DND-41 (cell line): ENCODE results near the gene SRRT.

Experiments
- ATAC-seq: fragments of 200-7000 bp; cut with Tn5 transposase; 3 replicates; pipeline ENCODE4 v1.9.1; 2021; ENCODE audit warnings: low read depth; ENCODE audit not compliant: insufficient read depth
- DNase-seq: peaks from one replicate; pipeline ENCODE4 v3.0.0-alpha.2; 2020
- H2AFZ ChIP-seq: 2 replicates; pipeline ENCODE4 v1.6.0; 2012; ENCODE audit warnings: low read depth, low read length
- H3K27ac ChIP-seq: 2 replicates; pipeline ENCODE4 v1.5.1; 2012; ENCODE audit warnings: low read length, inconsistent platforms
- H3K27me3 ChIP-seq: fragments of 200-600 bp; sonication (generic); 2 replicates; pipeline ENCODE4 v1.6.0; 2012; ENCODE audit warnings: low read length, mild to moderate bottlenecking, inconsistent platforms; ENCODE audit not compliant: insufficient read depth, poor library complexity
- H3K36me3 ChIP-seq: 2 replicates; pipeline ENCODE4 v1.5.1; 2012; ENCODE audit warnings: low read length, inconsistent platforms; ENCODE audit not compliant: insufficient read depth
- H3K4me1 ChIP-seq: 2 replicates; pipeline ENCODE4 v1.5.1; 2012; ENCODE audit warnings: mild to moderate bottlenecking, low read length; ENCODE audit not compliant: insufficient read depth
- H3K4me2 ChIP-seq: 2 replicates; pipeline ENCODE4 v1.6.0; 2012; ENCODE audit warnings: mild to moderate bottlenecking, moderate library complexity, low read length, inconsistent platforms; ENCODE audit not compliant: insufficient read depth
- H3K4me3 ChIP-seq, 2 experiments: fragments of 200-600 bp in 1 of 2; shearing (Covaris generic) in 1 of 2; 2 replicates each; pipeline ENCODE4 v1.5.1; 2012 to 2016; ENCODE audit warnings: inconsistent platforms in 2 of 2, low read length in 2 of 2, mild to moderate bottlenecking in 2 of 2, low read depth in 1 of 2, moderate library complexity in 1 of 2
- H3K79me2 ChIP-seq: 2 replicates; pipeline ENCODE4 v1.6.0; 2012; ENCODE audit warnings: low read length, inconsistent platforms; ENCODE audit not compliant: insufficient read depth
- H3K9ac ChIP-seq: 2 replicates; pipeline ENCODE4 v1.6.0; 2012; ENCODE audit warnings: low read depth, mild to moderate bottlenecking, inconsistent platforms, low read length, moderate library complexity
- H3K9me3 ChIP-seq: 2 replicates; pipeline ENCODE4 v1.5.1; 2012; ENCODE audit warnings: low read length, moderate library complexity, mild to moderate bottlenecking, inconsistent platforms; ENCODE audit not compliant: insufficient read depth, severe bottlenecking
- H4K20me1 ChIP-seq: 2 replicates; pipeline ENCODE4 v1.6.0; 2012; ENCODE audit warnings: low read length; ENCODE audit not compliant: insufficient read depth
- CTCF ChIP-seq: IDR thresholded peaks from 2 replicates; pipeline ENCODE4 v1.5.1; 2012; ENCODE audit warnings: borderline replicate concordance, low read length, moderate library complexity, mild to moderate bottlenecking; ENCODE audit not compliant: poor library complexity, severe bottlenecking; ENCODE audit errors: extremely low read depth
- EZH2 ChIP-seq: IDR thresholded peaks from 3 replicates; pipeline ENCODE4 v1.6.1; 2012; ENCODE audit warnings: borderline replicate concordance, low read depth, mild to moderate bottlenecking, moderate library complexity, low read length, inconsistent platforms; ENCODE audit not compliant: severe bottlenecking

Gene SRRT

GRCh38 chr7:100887516-100888290 lies 12.8 kb downstream of the SRRT start:
- no peak overlapping the region for H2AFZ ChIP-seq
- H3K36me3 ChIP-seq: peaks cover 67% of the 10 kb centered on the region
- H3K9me3 ChIP-seq: no peaks in the 10 kb centered on the region
- peak overlapping the region in 1 of 2 experiments; percentile 87; a peak in 1 of 4 replicates for H3K4me3 ChIP-seq
- DNase-seq: peak; percentile 34
- H4K20me1 ChIP-seq: peaks cover 53% of the 10 kb centered on the region
- 0 out of 2 replicates have a peak overlapping the region, but pooled peaks have one; percentile 78 for H3K9ac ChIP-seq
- TF ChIP-seq EZH2: no peak
- no peak for TF ChIP-seq CTCF
- H3K27ac ChIP-seq: no peak overlapping the region
- peaks cover 15% of the 10 kb centered on the region for H3K27me3 ChIP-seq
- H3K4me2 ChIP-seq: peak overlapping the region; percentile 100
- no peak for ATAC-seq
- peaks cover 50% of the 10 kb centered on the region for H3K4me1 ChIP-seq
- H3K79me2 ChIP-seq: peaks cover 27% of the 10 kb centered on the region

GRCh38 chr7:100888291-100888987 lies 13.5 kb downstream of the SRRT start:
- no peak for DNase-seq

GRCh38 chr7:100888988-100889750 lies 14.3 kb downstream of the SRRT start, which contains the start of gene UFSP1:
UFSP1 (minus strand) TSS chr7:100889715; CDS start chr7:100889271, 444 bp downstream.
- H4K20me1 ChIP-seq: peaks cover 39% of the 10 kb centered on the region
- TF ChIP-seq EZH2 (no peak), CTCF (peak; percentile 4)
- peak within 1 kb of the TSS; percentile 44 to 87 for H3K4me3 ChIP-seq
- peak within 1 kb of the TSS; percentile 82 for H3K27ac ChIP-seq
- peak within 1 kb of the TSS; percentile 90 for H2AFZ ChIP-seq
- peaks cover 52% of the 10 kb centered on the region for H3K36me3 ChIP-seq
- DNase-seq (peak; percentile 32), ATAC-seq (peak; percentile 12)
- H3K79me2 ChIP-seq: peaks cover 18% of the 10 kb centered on the region
- H3K4me2 ChIP-seq: peak within 1 kb of the TSS; percentile 100
- peak within 1 kb of the TSS; percentile 78 for H3K9ac ChIP-seq
- H3K9me3 ChIP-seq: no peaks in the 10 kb centered on the region
- peaks cover 15% of the 10 kb centered on the region for H3K27me3 ChIP-seq
- peaks cover 50% of the 10 kb centered on the region for H3K4me1 ChIP-seq

More at GRCh38 chr7:100888291-100888987, 13.5 kb downstream of the SRRT start:
- TF ChIP-seq CTCF (no peak), EZH2 (no peak)
- peaks cover 46% of the 10 kb centered on the region for H4K20me1 ChIP-seq
- H2AFZ ChIP-seq: no peak overlapping the region
- peaks cover 50% of the 10 kb centered on the region for H3K4me1 ChIP-seq
- ATAC-seq: no peak
- H3K4me3 ChIP-seq: peak overlapping the region; percentile 36 to 87; a peak in 3 of 4 replicates
- peaks cover 15% of the 10 kb centered on the region for H3K27me3 ChIP-seq
- H3K36me3 ChIP-seq: peaks cover 60% of the 10 kb centered on the region
- H3K9me3 ChIP-seq: no peaks in the 10 kb centered on the region
- peaks cover 24% of the 10 kb centered on the region for H3K79me2 ChIP-seq
- peak overlapping the region; percentile 82; the same call in 1 of the 2 replicates for H3K27ac ChIP-seq
- H3K9ac ChIP-seq: peak overlapping the region; percentile 78
- peak overlapping the region; percentile 100 for H3K4me2 ChIP-seq
